Endothelial cell of umbilical vein (primary cell): ENCODE results near the gene SLC30A3.

Experiments
- CTCF ChIP-seq, 2 donors: IDR thresholded peaks; 1 replicate in 1 of 2; 2 replicates in 1 of 2; pipeline ENCODE4 v1.5.1; 2011; ENCODE audit warnings: low read length in 2 of 2, mild to moderate bottlenecking in 2 of 2, moderate library complexity in 2 of 2, control low read depth in 1 of 2, inconsistent platforms in 1 of 2, low read depth in 1 of 2; ENCODE audit not compliant: insufficient read depth in 1 of 2; ENCODE audit errors: extremely low read depth in 1 of 2
- EZH2 ChIP-seq: IDR thresholded peaks from 2 replicates; pipeline ENCODE4 v1.6.1; 2012; ENCODE audit warnings: borderline replicate concordance, low read depth, mild to moderate bottlenecking, moderate library complexity, low read length, inconsistent platforms; ENCODE audit not compliant: severe bottlenecking
- JUN ChIP-seq: IDR thresholded peaks from 2 replicates; pipeline ENCODE4 v1.6.1; 2011; ENCODE audit warnings: borderline replicate concordance, low read depth; ENCODE audit not compliant: insufficient read length, insufficient read depth
- MAX ChIP-seq: IDR thresholded peaks from 2 replicates; pipeline ENCODE4 v1.6.1; 2011; ENCODE audit not compliant: insufficient read depth, insufficient read length
- POLR2A ChIP-seq: IDR thresholded peaks from 2 replicates; pipeline ENCODE4 v1.6.1; 2012; ENCODE audit warnings: low read depth, mild to moderate bottlenecking, control low read depth, low read length
- POLR2AphosphoS5 ChIP-seq: IDR thresholded peaks from 2 replicates; pipeline ENCODE4 v1.6.1; 2012; ENCODE audit warnings: low read depth, mild to moderate bottlenecking, control low read depth, low read length, moderate library complexity; ENCODE audit not compliant: insufficient read depth

- TF ChIP-seq CTCF (IDR thresholded peaks at IDR 0.05; ENCODE audit: extremely low read depth in 1 of 2, insufficient read depth in 1 of 2, low read depth in 1 of 2, low read length in 2 of 2): peak in 1 of 2 donors; percentile 32
- no peak for TF ChIP-seq EZH2
- TF ChIP-seq MAX: peak; percentile 96
- peak; percentile 95 for TF ChIP-seq POLR2AphosphoS5
- TF ChIP-seq POLR2A: peak; percentile 85
- TF ChIP-seq JUN: no peak
Observed at GRCh38 chr2:27217173-27218121, 45.4 kb downstream of the SLC30A3 start, which contains the start of gene CAD.
